Lung (tissue), 12 donors: ENCODE results near the gene ASS1. TPM values are rescaled to one million over a fixed set of nuclear protein-coding genes. Genes with fewer than 3 reads are reported as not detected.

ENCODE experiments used
- ATAC-seq: fragments of 200-7000 bp; cut with Tn5 transposase; one replicate; pipeline ENCODE4 v1.9.1; 2020; ENCODE audit warnings: moderate number of reproducible peaks; ENCODE audit not compliant: insufficient read depth, low FRiP score
- DNase-seq, 3 donors: peaks; one replicate each; pipeline ENCODE4 v3.0.0-alpha.2; 2013 to 2017
- H3K27ac ChIP-seq, 2 donors: one replicate each; pipeline ENCODE4 v1.5.1; 2013; ENCODE audit warnings: mild to moderate bottlenecking in 2 of 2, moderate library complexity in 2 of 2, control low read depth in 1 of 2, inconsistent platforms in 1 of 2, low read depth in 1 of 2, low read length in 1 of 2
- H3K27me3 ChIP-seq, 3 donors: one replicate each; pipeline ENCODE4 v1.5.1; 2013; ENCODE audit warnings: low read length in 2 of 3; ENCODE audit not compliant: control insufficient read depth in 3 of 3, insufficient read depth in 3 of 3
- H3K36me3 ChIP-seq, 4 donors: one replicate each; pipeline ENCODE4 v1.5.1; 2013; ENCODE audit warnings: low read length in 4 of 4, mild to moderate bottlenecking in 1 of 4, moderate library complexity in 1 of 4; ENCODE audit not compliant: control insufficient read depth in 4 of 4, insufficient read depth in 4 of 4
- H3K4me1 ChIP-seq, 5 donors: one replicate each; pipeline ENCODE4 v1.5.1; 2013; ENCODE audit warnings: low read length in 5 of 5, mild to moderate bottlenecking in 2 of 5, moderate library complexity in 1 of 5; ENCODE audit not compliant: control insufficient read depth in 5 of 5, insufficient read depth in 5 of 5
- H3K4me3 ChIP-seq: one replicate; pipeline ENCODE4 v1.5.1; 2013; ENCODE audit warnings: mild to moderate bottlenecking, control low read depth, moderate library complexity
- H3K9ac ChIP-seq, 2 donors: one replicate each; pipeline ENCODE4 v1.5.1; 2013; ENCODE audit warnings: low read length in 2 of 2, control low read depth in 1 of 2; ENCODE audit not compliant: insufficient read depth in 1 of 2
- H3K9me3 ChIP-seq, 4 donors: one replicate each; pipeline ENCODE4 v1.5.1; 2013; ENCODE audit warnings: low read length in 3 of 4, mild to moderate bottlenecking in 1 of 4, moderate library complexity in 1 of 4; ENCODE audit not compliant: control insufficient read depth in 4 of 4, insufficient read depth in 3 of 4
- WGBS, 2 donors: extraction: QIAGEN DNeasy Blood & Tissue Kit; methylation state at CpG; one replicate each; pipeline ENCODE4 v1.1.7; 2013; 5-methylcytosine and 5-hydroxymethylcytosine counted together
- polyA plus RNA-seq, 2 donors: library from polyadenylated mRNA; stranded (reverse); fragments of 200-250 nt; gene quantifications; one replicate each; pipeline ENCODE4 v1.2.1, GENCODE V29; 2013
- total RNA-seq, 2 donors: library from RNA; depleted of rRNA in 1 of 2; stranded (reverse); fragments of >200 nt in 1 of 2; gene quantifications; one replicate each; pipeline ENCODE4 v1.2.1, GENCODE V29; 2014 to 2021
- TF ChIP-seq, protein P1 (sequence below): IDR thresholded peaks from 2 replicates; pipeline ENCODE4 v1.5.1; 2012; ENCODE audit warnings: mild to moderate bottlenecking; ENCODE audit errors: control extremely low read depth, extremely low read depth
- donor health status: control.
- donor health status: control.
- donor health status: Bipolar disorder and iron deficiency.
- donor health status: healthy.
- donor health status: DM: yes; HTN: yes; CAD: no.

Gene ASS1
- total and polyA plus RNA-seq, 4 donors, result 51.2 to 165 (median 112) TPM

- peaks cover 0 to 4% (median 2%) of the 10 kb centered on the region in 4 donors for H3K9me3 ChIP-seq
- no peaks in the 10 kb centered on the region for H3K27me3 ChIP-seq
- H3K9ac ChIP-seq, result no peak overlapping the region
- DNase-seq (no peak), ATAC-seq (no peak)
- H3K4me1 ChIP-seq, result peaks cover 3 to 33% (median 13%) of the 10 kb centered on the region in 5 donors
- no peak overlapping the region for H3K4me3 ChIP-seq
- no peak overlapping the region for H3K27ac ChIP-seq
- no peaks in the 10 kb centered on the region for H3K36me3 ChIP-seq
- 81 to 94% methylated on average over 6 of the region's 6 CpGs for WGBS, 2 donors
- TF ChIP-seq, protein P1, sequence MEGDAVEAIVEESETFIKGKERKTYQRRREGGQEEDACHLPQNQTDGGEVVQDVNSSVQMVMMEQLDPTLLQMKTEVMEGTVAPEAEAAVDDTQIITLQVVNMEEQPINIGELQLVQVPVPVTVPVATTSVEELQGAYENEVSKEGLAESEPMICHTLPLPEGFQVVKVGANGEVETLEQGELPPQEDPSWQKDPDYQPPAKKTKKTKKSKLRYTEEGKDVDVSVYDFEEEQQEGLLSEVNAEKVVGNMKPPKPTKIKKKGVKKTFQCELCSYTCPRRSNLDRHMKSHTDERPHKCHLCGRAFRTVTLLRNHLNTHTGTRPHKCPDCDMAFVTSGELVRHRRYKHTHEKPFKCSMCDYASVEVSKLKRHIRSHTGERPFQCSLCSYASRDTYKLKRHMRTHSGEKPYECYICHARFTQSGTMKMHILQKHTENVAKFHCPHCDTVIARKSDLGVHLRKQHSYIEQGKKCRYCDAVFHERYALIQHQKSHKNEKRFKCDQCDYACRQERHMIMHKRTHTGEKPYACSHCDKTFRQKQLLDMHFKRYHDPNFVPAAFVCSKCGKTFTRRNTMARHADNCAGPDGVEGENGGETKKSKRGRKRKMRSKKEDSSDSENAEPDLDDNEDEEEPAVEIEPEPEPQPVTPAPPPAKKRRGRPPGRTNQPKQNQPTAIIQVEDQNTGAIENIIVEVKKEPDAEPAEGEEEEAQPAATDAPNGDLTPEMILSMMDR, result no peak
Measured at GRCh38 chr9:130443456-130443801, 1.3 kb upstream of the ASS1 start.

DNA sequence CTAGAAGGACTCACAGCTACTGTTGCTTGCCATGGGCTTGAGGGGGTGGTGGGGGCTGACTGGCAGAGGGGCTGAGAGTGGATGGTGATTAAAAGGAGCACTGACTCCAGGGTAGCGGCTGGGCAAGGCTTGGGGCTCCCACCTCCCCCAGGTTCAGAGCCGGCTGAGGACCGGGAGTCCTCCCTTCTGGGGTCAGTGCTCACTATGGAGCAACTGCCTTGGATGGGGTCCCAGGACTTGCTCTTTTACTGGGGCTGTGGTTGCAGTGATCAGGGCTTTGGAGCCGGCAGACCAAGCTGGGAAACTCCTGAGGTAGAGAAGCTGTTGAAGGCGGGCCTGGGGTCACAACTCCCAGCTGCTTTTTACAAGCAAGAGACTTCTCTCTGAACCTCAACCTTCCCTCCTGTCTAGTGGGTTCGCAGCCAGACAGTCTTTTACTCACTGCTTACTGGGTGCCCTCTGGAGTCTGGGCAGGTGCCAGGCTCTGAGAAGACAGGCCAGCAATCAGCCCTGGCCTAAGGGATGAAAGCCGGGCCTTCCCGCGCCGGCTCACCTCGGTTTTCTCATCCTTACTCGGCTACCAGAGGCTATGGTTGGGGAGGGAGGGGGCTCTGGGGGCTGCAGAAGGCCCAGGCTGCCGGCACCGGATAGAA lies 795 bp upstream of the ASS1 start:
- Histone ChIP-seq H3K36me3 (no peaks in the 10 kb centered on the region), H3K9me3 (peaks cover 0 to 4% (median 2%) of the 10 kb centered on the region in 4 donors), H3K4me1 (peaks cover 3 to 33% (median 13%) of the 10 kb centered on the region in 5 donors), H3K27ac (no peak overlapping the region), H3K27me3 (no peaks in the 10 kb centered on the region), H3K9ac (no peak overlapping the region), H3K4me3 (no peak overlapping the region)
- ATAC-seq (no peak), DNase-seq (no peak)
- 46 to 52% methylated on average over 14 of the region's 14 CpGs for WGBS, 2 donors
- TF ChIP-seq, protein P1, result no peak

DNA sequence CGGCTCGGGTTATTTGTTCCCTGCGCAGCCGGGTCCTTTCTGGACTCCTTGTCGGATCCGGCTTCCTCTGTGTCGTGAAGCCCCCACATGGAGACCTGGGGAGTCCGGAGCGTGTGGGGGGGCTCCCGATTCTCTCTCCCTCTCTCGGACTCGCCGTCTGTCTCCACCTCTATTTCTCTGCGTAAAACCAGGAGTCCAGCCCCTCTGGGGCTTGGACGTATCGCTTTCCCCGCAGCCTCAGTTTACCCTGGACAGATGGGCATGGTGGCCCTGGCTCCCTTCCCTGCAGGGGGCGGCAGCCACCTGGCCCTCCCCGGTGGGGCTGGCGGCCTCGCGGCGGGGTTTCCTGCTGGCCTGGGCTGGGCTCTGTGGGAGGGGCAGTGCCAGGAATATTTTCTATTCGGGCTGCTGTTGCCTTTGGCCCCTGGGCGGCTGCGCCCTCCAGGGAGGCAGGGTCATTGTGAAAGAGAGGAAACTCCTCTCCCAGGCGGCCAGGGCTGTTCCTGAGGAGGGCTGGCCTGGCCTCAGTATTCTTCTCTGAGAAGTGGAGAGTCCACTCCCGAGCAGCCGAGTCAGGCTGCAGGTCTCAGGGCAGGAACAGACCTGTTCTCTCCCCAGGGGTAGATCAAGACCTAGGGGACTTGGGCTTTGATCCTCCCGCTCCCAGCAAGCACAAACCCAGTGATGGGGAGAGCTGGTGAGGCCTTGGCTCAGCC lies 665 bp downstream of the ASS1 start:
- ATAC-seq, result peak; percentile 37
- TF ChIP-seq, protein P1, result no peak
- Histone ChIP-seq H3K4me3 (peak overlapping the region; percentile 54), H3K27me3 (no peaks in the 10 kb centered on the region), H3K9ac (no peak overlapping the region), H3K9me3 (peaks cover 0 to 4% (median 2%) of the 10 kb centered on the region in 4 donors), H3K27ac (peak overlapping the region; percentile 77 to 78), H3K36me3 (no peaks in the 10 kb centered on the region), H3K4me1 (peaks cover 3 to 33% (median 21%) of the 10 kb centered on the region in 5 donors)
- DNase-seq, result no peak
- 7 to 14% methylated on average over 27 to 30 of the region's 30 CpGs for WGBS, 2 donors
